Activated CD4-positive, alpha-beta memory T cell treated with anti-CD3 and anti-CD28 coated beads, Interleukin-2, amount 10 ng/mL, durations not matched to agents 7 days and 5 days (primary cell): Measurements from ENCODE around the gene RER1. TPM values are rescaled to one million over a fixed set of nuclear protein-coding genes. Genes with fewer than 3 reads are reported as not detected.
A peak's percentile ranks its signal among the peaks of the same experiment; 100 is the strongest.

Experiments used
- CTCF ChIA-PET: fragments of 350-600 bp; sonication (Branson Sonifier 250); formaldehyde crosslinking; loops from one replicate; lab custom pipeline; 2021; ENCODE audit warnings: antibody characterized with exemption, inconsistent platforms; lab: Charles Lee
- POLR2A ChIA-PET: fragments of 350-600 bp; sonication (Branson Sonifier 250); formaldehyde crosslinking; loops from one replicate; lab custom pipeline; 2021; ENCODE audit warnings: antibody characterized with exemption; lab: Charles Lee
- DNase-seq: peaks from one replicate; pipeline ENCODE4 v3.0.0-alpha.2; 2020
- H3K27ac Mint-ChIP-seq: one replicate; pipeline ENCODE4 v1.8.0; 2021; ENCODE audit warnings: mild to moderate bottlenecking, mixed read lengths
- H3K27me3 Mint-ChIP-seq: one replicate; pipeline ENCODE4 v1.8.0; 2021; ENCODE audit warnings: mixed read lengths
- H3K36me3 Mint-ChIP-seq: one replicate; pipeline ENCODE4 v1.8.0; 2021; ENCODE audit warnings: low read depth, mixed read lengths
- H3K4me1 Mint-ChIP-seq: one replicate; pipeline ENCODE4 v1.8.0; 2021; ENCODE audit warnings: mixed read lengths
- H3K4me3 Mint-ChIP-seq: one replicate; pipeline ENCODE4 v1.8.0; 2021; ENCODE audit warnings: mild to moderate bottlenecking, mixed read lengths
- H3K9me3 Mint-ChIP-seq: one replicate; pipeline ENCODE4 v1.8.0; 2021; ENCODE audit warnings: mixed read lengths
- total RNA-seq, 2 experiments: library from RNA; stranded (reverse); gene quantifications; one replicate each; pipeline ENCODE4 v1.2.3, GENCODE V29; 2021

The RER1 gene
- total RNA-seq, 2 experiments from 2014 or later: 151 to 160 TPM

DNA sequence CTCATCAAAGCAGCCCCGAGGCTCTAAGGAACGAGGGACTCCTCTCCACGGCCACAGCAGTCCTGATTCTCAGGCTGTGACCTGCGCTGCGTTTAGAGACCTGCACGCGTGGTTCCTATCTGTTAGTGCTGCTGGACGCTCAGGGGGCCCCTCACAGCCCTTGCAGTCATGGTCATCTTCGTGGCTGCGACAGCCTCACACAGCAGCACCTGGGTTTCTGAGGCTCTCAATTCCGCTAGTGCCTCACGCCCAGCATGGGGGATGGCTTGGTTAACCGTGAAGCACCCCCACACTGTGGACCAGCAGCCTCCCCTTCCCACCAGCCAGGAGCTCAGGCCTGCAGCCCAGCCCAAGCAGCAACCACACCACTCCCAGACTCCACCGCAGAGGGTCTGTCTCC lies 8.1 kb upstream of the RER1 start:
- no peaks in the 10 kb centered on the region for H3K36me3 Mint-ChIP-seq
- H3K4me3 Mint-ChIP-seq: no peak overlapping the region
- CTCF ChIA-PET: interaction anchor here (6.7 kb wide), 1 partner anchor 188 kb away, joined by 175 read pairs; the partner anchor contains the start of gene FAAP20
- no peak overlapping the region for H3K27ac Mint-ChIP-seq
- H3K9me3 Mint-ChIP-seq: no peaks in the 10 kb centered on the region
- no peak for DNase-seq
- POLR2A ChIA-PET: interaction anchor here (1.1 kb wide), 1 partner anchor 188 kb away, joined by 5 read pairs; the partner anchor contains the start of gene FAAP20
- H3K27me3 Mint-ChIP-seq: no peaks in the 10 kb centered on the region
- peaks cover 8% of the 10 kb centered on the region for H3K4me1 Mint-ChIP-seq

DNA sequence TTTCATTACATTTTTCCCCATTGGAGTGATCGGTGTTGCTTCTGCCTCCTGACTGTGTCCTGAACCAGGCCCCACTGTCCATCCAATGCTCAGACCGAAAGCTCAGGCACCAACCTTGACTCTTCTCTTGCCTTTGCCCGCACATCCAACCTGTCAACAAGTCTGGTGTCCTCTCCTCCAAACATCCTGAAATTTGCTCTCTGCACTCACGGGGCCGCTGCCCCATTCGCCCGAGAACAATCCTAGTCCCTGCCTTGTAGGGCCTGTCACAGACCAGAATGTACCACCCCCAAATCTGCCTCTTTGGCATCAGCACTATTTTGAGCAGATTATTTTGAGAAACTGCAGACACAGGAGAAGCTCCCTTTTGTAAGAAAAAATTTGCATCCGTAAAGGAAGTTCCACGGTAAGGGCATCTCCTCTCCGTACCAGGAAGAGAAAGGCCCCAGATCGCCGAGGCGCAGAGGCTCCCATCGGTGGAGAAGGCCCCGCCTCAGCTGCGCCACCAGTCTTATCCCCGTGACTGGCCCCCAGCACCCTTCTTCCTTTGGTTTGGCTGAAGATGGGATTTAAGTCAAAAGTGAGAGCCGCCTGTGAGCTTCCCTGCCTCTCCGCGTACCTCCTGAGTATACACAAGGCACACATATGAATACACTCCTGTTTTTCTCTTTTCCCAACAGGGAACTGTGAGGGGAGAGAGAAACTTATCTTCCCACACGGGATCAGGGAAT lies 7.3 kb upstream of the RER1 start:
- no peaks in the 10 kb centered on the region for H3K27me3 Mint-ChIP-seq
- H3K4me3 Mint-ChIP-seq: no peak overlapping the region
- no peaks in the 10 kb centered on the region for H3K36me3 Mint-ChIP-seq
- ChIA-PET POLR2A (interaction anchor here (1.1 kb wide), 1 partner anchor 189 kb away, joined by 5 read pairs; the partner anchor contains the start of gene FAAP20), CTCF (interaction anchor here (6.7 kb wide), 1 partner anchor 188 kb away, joined by 175 read pairs; the partner anchor contains the start of gene FAAP20)
- no peak for DNase-seq
- no peaks in the 10 kb centered on the region for H3K9me3 Mint-ChIP-seq
- no peak overlapping the region for H3K27ac Mint-ChIP-seq
- H3K4me1 Mint-ChIP-seq: peaks cover 8% of the 10 kb centered on the region

DNA sequence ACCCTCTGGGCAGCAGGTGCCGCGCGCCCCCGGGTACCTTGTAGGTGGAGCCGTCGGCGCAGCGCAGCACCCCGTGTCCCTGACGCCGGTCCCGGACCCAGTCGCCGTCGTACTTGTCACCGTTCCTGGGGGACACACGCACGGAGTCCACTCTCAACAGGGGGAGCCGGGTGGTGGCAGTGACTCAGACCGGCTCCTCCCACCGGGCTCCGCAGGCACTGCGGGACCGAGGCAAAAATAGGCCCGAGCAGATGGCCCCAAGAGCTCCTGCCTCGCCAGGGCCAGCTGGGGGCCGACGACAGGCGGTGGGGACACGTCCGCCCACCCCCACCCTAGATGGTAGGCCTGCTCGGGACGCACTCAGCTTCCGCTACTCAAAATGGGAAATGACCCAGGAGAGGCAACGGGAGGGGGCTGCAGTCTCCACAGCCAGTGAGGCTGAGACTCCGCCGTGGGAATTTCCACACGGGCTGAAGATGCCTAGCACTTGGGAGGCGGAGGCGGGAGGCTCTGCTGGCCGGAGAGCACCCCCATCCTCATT lies 6.6 kb upstream of the RER1 start:
- Mint-ChIP-seq H3K4me3 (no peak overlapping the region), H3K9me3 (no peaks in the 10 kb centered on the region), H3K36me3 (no peaks in the 10 kb centered on the region), H3K27me3 (no peaks in the 10 kb centered on the region), H3K4me1 (peaks cover 13% of the 10 kb centered on the region), H3K27ac (no peak overlapping the region)
- POLR2A ChIA-PET: no interaction called here
- CTCF ChIA-PET: interaction anchor here (6.7 kb wide), 1 partner anchor 189 kb away, joined by 175 read pairs; the partner anchor contains the start of gene FAAP20
- no peak for DNase-seq

DNA sequence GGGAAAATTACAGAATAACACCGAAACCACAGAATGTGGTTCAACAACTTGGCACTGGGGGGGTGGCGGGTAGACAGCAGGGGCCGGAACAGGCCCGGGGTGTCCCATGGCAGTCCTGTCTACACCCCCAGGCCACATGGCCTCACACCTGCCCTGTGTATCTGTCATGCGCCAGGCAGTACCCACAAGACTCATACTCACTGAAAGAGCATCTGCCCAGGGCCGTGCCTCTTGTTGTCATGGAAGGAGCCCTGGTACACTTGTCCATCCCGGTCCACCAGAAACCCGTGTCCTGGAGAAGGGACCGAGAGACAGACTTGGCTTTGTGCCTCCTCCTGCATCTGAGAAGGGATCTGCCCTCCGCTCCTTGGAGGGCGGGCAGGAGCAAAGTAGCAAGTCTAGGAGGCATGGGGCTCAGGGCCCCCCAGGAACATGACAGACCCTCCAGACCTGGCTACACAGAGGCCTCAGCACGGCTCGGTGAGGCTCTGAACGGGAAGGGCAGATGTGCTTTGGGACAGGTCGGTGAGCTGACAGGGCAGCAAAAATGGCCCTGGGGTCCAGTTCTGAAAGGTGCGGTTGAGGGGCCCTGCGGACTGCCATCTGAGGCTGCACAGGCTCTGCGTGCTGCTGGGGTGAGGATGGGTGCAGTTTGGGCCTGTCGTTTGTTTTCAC lies 5.9 kb upstream of the RER1 start:
- Mint-ChIP-seq H3K27me3 (no peaks in the 10 kb centered on the region), H3K27ac (no peak overlapping the region), H3K4me3 (no peak overlapping the region), H3K9me3 (no peaks in the 10 kb centered on the region), H3K36me3 (no peaks in the 10 kb centered on the region), H3K4me1 (peaks cover 20% of the 10 kb centered on the region)
- no peak for DNase-seq
- ChIA-PET POLR2A (no interaction called here), CTCF (interaction anchor here (1.3 kb wide), 1 partner anchor 191 kb away, joined by 5 read pairs; the partner anchor contains the start of gene FAAP20)

DNA sequence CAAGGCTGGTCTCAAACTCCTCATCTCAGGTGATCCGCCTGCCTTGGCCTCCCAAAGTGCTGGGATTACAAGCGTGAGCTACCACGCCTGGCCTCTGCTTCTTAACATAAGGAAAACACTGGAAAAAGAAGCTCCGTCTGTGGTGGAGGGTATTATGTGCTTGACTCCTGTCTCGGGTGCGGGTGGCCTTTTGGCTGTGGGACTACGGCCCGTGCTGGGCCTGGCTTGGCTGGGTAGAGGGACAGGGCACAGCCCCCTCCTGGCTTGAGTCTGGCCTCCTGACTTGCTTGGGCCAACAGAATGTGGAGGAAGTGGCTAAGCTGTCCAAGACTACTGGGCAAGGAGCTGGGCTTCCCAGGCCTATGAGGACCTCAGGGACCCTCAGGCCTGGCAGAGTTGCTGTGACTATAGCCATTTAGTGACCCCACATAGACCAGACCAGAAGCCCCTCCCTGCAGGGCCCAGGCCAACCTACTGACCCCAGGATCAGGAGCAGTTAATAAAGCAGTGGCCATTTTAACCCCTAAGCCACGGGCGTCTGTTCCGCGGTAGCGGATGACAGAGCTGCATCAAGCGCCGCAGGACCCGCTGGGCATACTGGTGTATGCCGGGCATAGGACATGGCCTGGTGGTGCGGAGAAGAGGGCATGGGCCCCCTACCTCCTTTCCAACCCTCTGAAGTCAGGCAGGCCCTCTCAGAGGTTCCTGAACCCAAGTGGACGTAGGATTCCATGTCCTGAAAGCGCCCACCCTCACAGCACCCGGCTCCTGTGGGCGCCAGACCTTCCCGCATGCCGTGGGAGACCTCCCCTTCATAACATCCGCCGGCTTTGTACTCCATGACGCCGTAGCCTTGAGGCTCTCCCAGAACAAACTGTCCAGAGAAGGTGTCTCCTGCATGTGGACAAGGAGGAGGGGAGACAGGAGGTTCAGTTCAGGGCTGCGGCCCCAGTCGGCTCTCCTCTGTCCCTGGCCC lies 4.7 kb upstream of the RER1 start:
- no peak for DNase-seq

DNA sequence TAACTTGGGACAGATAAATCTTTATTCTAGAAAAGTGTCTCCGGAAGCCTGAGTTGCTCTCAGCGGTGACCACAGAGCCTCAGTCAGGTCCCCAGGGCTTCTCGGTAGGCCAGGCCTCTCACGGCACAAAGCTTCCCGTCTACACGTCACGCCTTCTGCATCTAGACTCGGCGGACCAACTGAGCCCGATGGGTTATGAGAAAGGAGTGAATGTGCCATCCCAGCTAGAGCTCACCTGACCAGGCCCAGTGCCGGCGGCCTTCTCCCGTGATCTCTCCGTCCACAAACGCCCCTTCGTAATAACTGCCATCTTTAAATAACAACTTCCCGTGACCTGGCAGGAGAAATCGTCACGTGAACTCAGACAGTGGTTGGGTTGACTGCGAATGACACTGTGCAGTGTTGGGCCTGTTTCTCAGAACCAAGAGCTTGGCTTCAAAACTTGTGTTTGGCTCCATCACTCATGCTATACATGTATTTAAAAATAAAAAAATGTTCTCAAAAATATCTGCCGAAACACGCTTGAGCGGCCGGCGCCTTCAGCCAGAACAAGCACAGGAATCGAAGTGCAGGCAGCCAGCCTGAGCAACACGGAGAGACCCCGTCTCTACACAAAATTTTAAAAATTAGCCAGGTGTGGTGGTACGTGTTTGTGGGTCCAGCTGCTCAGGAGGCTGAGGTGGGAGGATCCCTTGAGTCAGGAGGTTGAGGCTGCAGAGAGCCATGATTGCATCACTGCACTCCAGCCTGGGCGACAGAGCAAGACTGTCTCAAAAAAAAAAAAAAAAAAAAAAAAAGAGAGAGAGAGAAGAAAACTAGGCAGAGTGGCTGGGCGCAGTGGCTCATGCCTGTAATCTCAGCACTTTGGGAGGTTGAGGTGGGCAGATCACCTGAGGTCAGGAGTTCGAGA lies 3.4 kb upstream of the RER1 start:
- Mint-ChIP-seq H3K36me3 (peaks cover 10% of the 10 kb centered on the region), H3K4me3 (no peak overlapping the region), H3K9me3 (no peaks in the 10 kb centered on the region), H3K4me1 (peaks cover 25% of the 10 kb centered on the region), H3K27me3 (no peaks in the 10 kb centered on the region), H3K27ac (no peak overlapping the region)
- DNase-seq: no peak
- CTCF ChIA-PET: interaction anchor here (1.5 kb wide), 1 partner anchor 193 kb away, joined by 7 read pairs; the partner anchor contains the start of gene FAAP20
- POLR2A ChIA-PET: interaction anchor here (1.4 kb wide), 1 partner anchor 161 kb away, joined by 4 read pairs; no protein-coding TSS in a partner anchor

More for the DNA sequence above, 4.7 kb upstream of the RER1 start:
- no peak overlapping the region for H3K4me3 Mint-ChIP-seq
- no peak overlapping the region for H3K27ac Mint-ChIP-seq
- H3K9me3 Mint-ChIP-seq: no peaks in the 10 kb centered on the region
- POLR2A ChIA-PET: interaction anchor here (1.4 kb wide), 1 partner anchor 160 kb away, joined by 4 read pairs; no protein-coding TSS in a partner anchor
- no peaks in the 10 kb centered on the region for H3K36me3 Mint-ChIP-seq
- CTCF ChIA-PET: interaction anchor here (1.3 to 1.5 kb wide), 2 partner anchors 192 kb away, joined by 5 to 7 read pairs; partner anchors contain the start of gene FAAP20
- no peaks in the 10 kb centered on the region for H3K27me3 Mint-ChIP-seq
- peaks cover 20% of the 10 kb centered on the region for H3K4me1 Mint-ChIP-seq

DNA sequence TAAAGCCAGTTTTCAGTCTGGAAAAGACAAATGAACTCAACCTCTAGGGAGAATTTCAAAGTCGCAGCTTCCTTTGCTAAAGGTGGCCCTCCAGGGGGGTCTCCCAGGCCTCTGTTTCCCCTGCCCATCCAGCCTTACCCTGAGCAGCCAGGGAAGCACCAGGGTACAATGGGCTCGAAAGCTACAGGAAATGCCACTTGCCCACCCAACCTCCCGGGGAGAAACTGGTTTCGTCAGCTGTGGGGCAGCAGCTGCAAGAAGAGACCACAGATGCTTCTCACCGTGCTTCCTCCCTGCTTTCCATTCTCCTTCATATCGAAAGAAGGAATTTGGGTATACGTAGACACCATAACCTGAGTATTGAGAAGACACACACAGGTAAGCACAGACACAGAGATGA lies 2.0 kb upstream of the RER1 start:
- ChIA-PET CTCF (interaction anchor here (3.7 kb wide), 1 partner anchor 194 kb away, joined by 37 read pairs; the partner anchor contains the start of gene FAAP20), POLR2A (interaction anchor here (1.0 to 1.1 kb wide), 2 partner anchors 23 to 88 kb away, joined by 4 read pairs; partner anchors contain the start of gene PEX10)
- Mint-ChIP-seq H3K27ac (no peak overlapping the region), H3K27me3 (no peaks in the 10 kb centered on the region), H3K9me3 (no peaks in the 10 kb centered on the region), H3K4me1 (peaks cover 37% of the 10 kb centered on the region), H3K36me3 (peaks cover 19% of the 10 kb centered on the region), H3K4me3 (peak overlapping the region; percentile 78)
- DNase-seq: no peak

DNA sequence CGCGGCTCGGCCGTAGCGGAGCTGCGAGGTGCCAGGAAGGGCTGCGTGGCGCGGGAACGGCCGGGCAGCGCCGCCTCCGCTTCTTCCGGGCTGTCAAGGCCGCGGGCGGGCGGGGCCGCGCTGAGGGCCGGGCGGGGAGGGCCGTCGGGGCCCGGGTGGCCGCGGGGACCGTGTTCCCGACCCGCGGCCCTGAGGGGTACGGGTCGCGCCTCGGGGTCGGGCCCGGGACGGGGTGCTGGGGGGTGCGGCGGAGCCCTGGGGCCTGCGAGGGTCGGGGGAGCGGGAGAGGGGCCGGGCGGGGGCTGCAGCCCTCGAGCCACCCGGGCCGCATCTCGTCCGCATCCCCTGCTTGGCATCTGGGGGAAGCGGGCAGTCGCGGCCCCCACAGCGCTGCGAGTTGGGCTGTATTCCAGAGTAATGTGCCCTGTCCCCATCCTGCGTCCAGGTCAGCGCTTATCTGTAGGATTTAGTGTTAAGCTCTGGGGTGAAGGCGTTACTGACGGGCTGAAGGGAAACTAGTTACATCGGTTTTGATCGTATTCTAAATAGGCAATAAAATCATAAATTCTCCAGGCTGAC lies 379 bp downstream of the RER1 start:
- Mint-ChIP-seq H3K4me1 (peaks cover 50% of the 10 kb centered on the region), H3K4me3 (peak overlapping the region; percentile 85), H3K27ac (peak overlapping the region; percentile 79), H3K27me3 (no peaks in the 10 kb centered on the region), H3K36me3 (peaks cover 37% of the 10 kb centered on the region), H3K9me3 (no peaks in the 10 kb centered on the region)
- CTCF ChIA-PET: interaction anchor here (0.6 to 3.7 kb wide), 12 partner anchors 10 to 483 kb away, joined by 3 to 37 read pairs (median 4); partner anchors contain the start of gene FAAP20
- POLR2A ChIA-PET: interaction anchor here (0.8 to 3.4 kb wide), 21 partner anchors 10 to 243 kb away, joined by 3 to 26 read pairs (median 4); partner anchors contain the start of genes FAAP20, PANK4 and PEX10
- DNase-seq: no peak

DNA sequence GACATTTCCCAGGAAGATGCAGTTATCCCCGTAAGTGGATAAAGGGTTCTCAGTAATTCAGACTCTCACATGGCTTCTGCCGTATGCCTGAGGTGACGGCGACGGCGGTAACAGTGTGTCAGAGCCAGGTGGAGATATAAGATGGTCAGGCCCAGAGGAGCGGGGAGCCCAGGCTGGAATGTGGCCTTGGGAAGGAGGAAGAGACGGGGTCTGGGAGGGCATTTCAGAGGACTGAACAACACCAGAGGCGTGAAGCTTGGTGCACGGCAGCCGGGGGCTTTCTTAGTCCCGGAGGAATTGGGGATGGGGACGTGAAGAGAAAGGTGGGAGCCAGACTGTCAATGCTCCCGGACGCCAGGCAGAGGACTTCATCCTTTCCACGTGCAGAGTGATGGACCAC lies 1.0 kb downstream of the RER1 start:
- Mint-ChIP-seq H3K27ac (peak overlapping the region; percentile 79), H3K36me3 (peaks cover 43% of the 10 kb centered on the region)
- POLR2A ChIA-PET: interaction anchor here (1.3 to 3.4 kb wide), 9 partner anchors 19 to 198 kb away, joined by 3 to 26 read pairs (median 16); partner anchors contain the start of genes FAAP20 and PEX10

DNA sequence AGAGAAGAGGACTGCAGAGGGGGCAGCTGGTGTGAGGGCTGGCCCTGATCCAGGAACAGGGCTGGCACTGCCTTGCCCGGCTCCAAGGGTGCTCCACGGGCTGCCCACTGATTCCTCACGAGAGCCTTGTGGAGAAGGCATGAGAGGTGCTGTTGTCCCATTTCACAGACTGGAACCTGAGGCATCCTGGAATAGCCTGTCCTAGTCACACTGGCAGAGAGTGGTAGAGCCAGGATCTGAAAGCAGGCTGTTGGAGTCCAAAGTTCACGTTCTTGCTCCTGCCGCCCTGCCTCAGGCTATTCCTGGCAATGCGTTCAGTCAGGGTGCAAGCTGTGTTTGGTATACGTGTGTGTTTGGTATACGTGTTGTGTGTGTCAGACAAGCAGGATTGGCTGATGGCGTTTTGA lies 1.8 kb downstream of the RER1 start:
- Mint-ChIP-seq H3K4me3 (peak overlapping the region; percentile 85), H3K27ac (peak overlapping the region; percentile 18), H3K4me1 (peaks cover 51% of the 10 kb centered on the region), H3K9me3 (no peaks in the 10 kb centered on the region), H3K27me3 (no peaks in the 10 kb centered on the region), H3K36me3 (peaks cover 43% of the 10 kb centered on the region)
- POLR2A ChIA-PET: interaction anchor here (1.3 to 3.4 kb wide), 4 partner anchors 20 to 192 kb away, joined by 4 to 26 read pairs (median 12); no protein-coding TSS in a partner anchor
- CTCF ChIA-PET: interaction anchor here (0.6 kb wide), 1 partner anchor 68 kb away, joined by 3 read pairs; no protein-coding TSS in a partner anchor
- no peak for DNase-seq

More for the DNA sequence above, 1.0 kb downstream of the RER1 start:
- Mint-ChIP-seq H3K9me3 (no peaks in the 10 kb centered on the region), H3K27me3 (no peaks in the 10 kb centered on the region), H3K4me3 (peak overlapping the region; percentile 85), H3K4me1 (peaks cover 51% of the 10 kb centered on the region)
- CTCF ChIA-PET: interaction anchor here (1.1 to 3.7 kb wide), 5 partner anchors 11 to 197 kb away, joined by 3 to 37 read pairs (median 8); partner anchors contain the start of gene FAAP20
- no peak for DNase-seq
